ENCODE results near the gene FITM1. TPM values are rescaled to one million over a fixed set of nuclear protein-coding genes. Genes with fewer than 3 reads are reported as not detected.

Gene FITM1
- polyA plus RNA-seq, 1 donor from 2014 or later = 0.88 TPM

- H3F3A ChIP-seq (ENCODE audit: insufficient read depth, low read length, poor library complexity, severe bottlenecking) = no peaks in the 10 kb centered on the region
- H3K9ac ChIP-seq (ENCODE audit: low read length) = no peak overlapping the region
- H3K4me2 ChIP-seq (ENCODE audit: low read length) = no peak overlapping the region
- H3K36me3 ChIP-seq (ENCODE audit: insufficient read depth, low read length) = no peaks in the 10 kb centered on the region
- H3K9me2 ChIP-seq (ENCODE audit: insufficient read depth, low read length) = no peaks in the 10 kb centered on the region
- H3K27ac ChIP-seq (ENCODE audit: low read length) = no peak overlapping the region
- H3K9me3 ChIP-seq (ENCODE audit: low read length) = no peaks in the 10 kb centered on the region
- no peaks in the 10 kb centered on the region for H3K27me3 ChIP-seq (ENCODE audit: insufficient read depth, low read depth, low read length)
- no peaks in the 10 kb centered on the region for H4K20me1 ChIP-seq (ENCODE audit: insufficient read depth)
- H3K4me3 ChIP-seq (ENCODE audit: low read length) = no peak overlapping the region
- H3K79me2 ChIP-seq (replicated peaks; ENCODE audit: insufficient read depth, low read length) = no peaks in the 10 kb centered on the region
- TF ChIP-seq EZH2 (IDR thresholded peaks at IDR 0.05; ENCODE audit: borderline replicate concordance, insufficient read depth, low read length, poor library complexity, severe bottlenecking) (no peak), REST (IDR thresholded peaks at IDR 0.05; ENCODE audit: borderline replicate concordance) (no peak), SMC3 (conservative IDR thresholded peaks at IDR 0.05; ENCODE audit: poor library complexity) (no peak), TAF1 (IDR thresholded peaks at IDR 0.05; ENCODE audit: low read depth) (no peak)
- H2AFZ ChIP-seq (ENCODE audit: low read depth, low read length) = no peak overlapping the region
Measured at GRCh38 chr14:24159777-24160498, 29.5 kb downstream of the FITM1 start.

- no peak overlapping the region for H3K4me2 ChIP-seq (ENCODE audit: low read length)
- no peak overlapping the region for H3K27ac ChIP-seq (ENCODE audit: low read length)
- H4K20me1 ChIP-seq (ENCODE audit: insufficient read depth) = no peaks in the 10 kb centered on the region
- H3K9me2 ChIP-seq (ENCODE audit: insufficient read depth, low read length) = no peaks in the 10 kb centered on the region
- no peak overlapping the region for H3K4me3 ChIP-seq (ENCODE audit: low read length)
- peak overlapping the region; percentile 34 for H3K9ac ChIP-seq (ENCODE audit: low read length)
- no peaks in the 10 kb centered on the region for H3F3A ChIP-seq (ENCODE audit: insufficient read depth, low read length, poor library complexity, severe bottlenecking)
- no peak for TF ChIP-seq EP300 (conservative IDR thresholded peaks at IDR 0.05; ENCODE audit: poor library complexity, severe bottlenecking)
- TF ChIP-seq MXI1 (conservative IDR thresholded peaks at IDR 0.05; ENCODE audit: poor library complexity, severe bottlenecking) = no peak
- no peak for TF ChIP-seq POLR2AphosphoS5 (IDR thresholded peaks at IDR 0.05)
- no peak for TF ChIP-seq REST (IDR thresholded peaks at IDR 0.05; ENCODE audit: borderline replicate concordance)
- TF ChIP-seq EZH2 (IDR thresholded peaks at IDR 0.05; ENCODE audit: borderline replicate concordance, insufficient read depth, low read length, poor library complexity, severe bottlenecking) = no peak
- no peak for TF ChIP-seq SMC3 (conservative IDR thresholded peaks at IDR 0.05; ENCODE audit: poor library complexity)
- TF ChIP-seq RAD21 (conservative IDR thresholded peaks at IDR 0.05) = no peak
- no peak for TF ChIP-seq TAF1 (IDR thresholded peaks at IDR 0.05; ENCODE audit: low read depth)
- no peak for TF ChIP-seq CTCF (IDR thresholded peaks at IDR 0.05; ENCODE audit: poor library complexity, severe bottlenecking)
- H2AFZ ChIP-seq (ENCODE audit: low read depth, low read length) = no peak overlapping the region
- H3K79me2 ChIP-seq (replicated peaks; ENCODE audit: insufficient read depth, low read length) = no peaks in the 10 kb centered on the region
- H3K27me3 ChIP-seq (ENCODE audit: insufficient read depth, low read depth, low read length) = no peaks in the 10 kb centered on the region
- H3K9me3 ChIP-seq (ENCODE audit: low read length) = no peaks in the 10 kb centered on the region
- no peaks in the 10 kb centered on the region for H3K36me3 ChIP-seq (ENCODE audit: insufficient read depth, low read length)
Measured at GRCh38 chr14:24160499-24160849, 30.0 kb downstream of the FITM1 start.

Measured in neural cell (in vitro differentiated cells).